ENCODE data around the gene PPP3CA.

- TF ChIP-seq CTCF (IDR thresholded peaks at IDR 0.05; ENCODE audit: low read length), result no peak
- TF ChIP-seq EZH2 (optimal IDR thresholded peaks at IDR 0.05; ENCODE audit: low read depth, low read length), result no peak
- no peak for TF ChIP-seq EZH2phosphoT487 (IDR thresholded peaks at IDR 0.05; ENCODE audit: low read length)
Measured at GRCh38 chr4:101253121-101253520, 94.2 kb downstream of the PPP3CA start.

Measured in MM.1S (cell line).